Heart right ventricle (tissue), 16 donors: ENCODE measurements around the gene FLNC. TPM values are rescaled to one million over a fixed set of nuclear protein-coding genes. Genes with fewer than 3 reads are reported as not detected.

Source experiments
- ATAC-seq, 8 donors: fragments of 200-7000 bp; cut with Tn5 transposase; one replicate each; pipeline ENCODE4 v1.9.1; 2020; ENCODE audit warnings: mild to moderate bottlenecking in 8 of 8, moderate library complexity in 8 of 8, moderate number of reproducible peaks in 1 of 8
- DNase-seq, 2 donors: peaks; one replicate each; pipeline ENCODE4 v3.0.0-alpha.2; 2020
- H3K27ac ChIP-seq, 10 donors: fragments of 200-600 bp; sonication (generic) in 2 of 10; one replicate each; pipeline versions ENCODE4 v1.5.0 to v1.8.0; 2020 to 2022; ENCODE audit warnings: mild to moderate bottlenecking in 3 of 10
- H3K27me3 ChIP-seq, 7 donors: fragments of 200-600 bp; one replicate each; pipeline ENCODE4 v1.8.0; 2021 to 2022; ENCODE audit warnings: mild to moderate bottlenecking in 2 of 7
- H3K36me3 ChIP-seq, 9 donors: fragments of 200-600 bp; sonication (generic) in 1 of 9; one replicate each; pipeline versions ENCODE4 v1.5.0 to v1.8.0; 2020 to 2022; ENCODE audit warnings: mild to moderate bottlenecking in 2 of 9
- H3K4me1 ChIP-seq, 9 donors: fragments of 200-600 bp; sonication (generic) in 1 of 9; one replicate each; pipeline versions ENCODE4 v1.5.0 to v1.8.0; 2020 to 2022; ENCODE audit warnings: mild to moderate bottlenecking in 4 of 9
- H3K4me3 ChIP-seq, 10 donors: fragments of 200-600 bp; sonication (generic) in 2 of 10; one replicate each; pipeline versions ENCODE4 v1.5.0 to v1.8.0; 2020 to 2022; ENCODE audit warnings: mild to moderate bottlenecking in 7 of 10, moderate library complexity in 2 of 10
- H3K9me3 ChIP-seq, 11 donors: fragments of 200-600 bp in 10 of 11; sonication (generic) in 2 of 11; one replicate each; pipeline versions ENCODE4 v1.5.0 to v1.8.0; 2013 to 2022; ENCODE audit warnings: mild to moderate bottlenecking in 2 of 11, control low read depth in 1 of 11, moderate library complexity in 1 of 11
- WGBS, 2 donors: extraction: QIAGEN DNeasy Blood & Tissue Kit; methylation state at CpG; one replicate each; pipeline ENCODE4 v1.1.7; 2013; ENCODE audit warnings: inconsistent platforms in 1 of 2; 5-methylcytosine and 5-hydroxymethylcytosine counted together
- intact Hi-C, 10 donors: fragments of 100-400 bp; cut with DNase I; formaldehyde crosslinking; loops; one replicate each; pipeline versions ENCODE4 v1.11.1 to v1.14.2; 2022
- polyA plus RNA-seq, 2 donors: library from polyadenylated mRNA; stranded (reverse); fragments of 200-250 nt; gene quantifications; one replicate each; pipeline ENCODE4 v1.2.3, GENCODE V29; 2013
- total RNA-seq, 10 donors: library from RNA; stranded (reverse); fragmentation: NEBNext Ultra II Directional in 3 of 10; extraction: Animal tissue kit (Norgen Biotek cat#: 25700) in 3 of 10; gene quantifications; one replicate each; pipeline versions ENCODE4 v1.2.1 to v1.2.4, GENCODE V29; 2021 to 2023
- TF ChIP-seq, protein P1 (sequence below), 9 donors: fragments of 200-600 bp; sonication (generic) in 2 of 9; IDR thresholded peaks; one replicate each; pipeline versions ENCODE4 v1.5.0 to v1.8.0; 2021 to 2022; ENCODE audit warnings: antibody characterized with exemption in 9 of 9, mild to moderate bottlenecking in 5 of 9, moderate library complexity in 1 of 9
- donor health status: Arrhythmogenic right ventricular cardiomyopathy.
- donor health status: ischemic (EF 13 %, LVEDD 7.1; RV severe dilation, severe dysfunction).
- donor health status: healthy with polysubstance abuse.
- donor health status: DM: no; HTN: yes; CAD: no.
- donor health status: DM: no; HTN: no; CAD: no.
- donor health status: ischemic (EF 25% LVEDD 6.9; RV normal size, moderate dysfunction).
- donor health status: ischemic (EF 25% LVEDD 5.7; RV mildly dilated, moderate dysfunction).
- donor health status: healthy.
- donor health status: DM: yes; HTN: yes; CAD: no.
- donor health status: Ischemic cardiomyopathy.
- donor health status: ischemic (EF 35%, LVEDD 5.7; RV mildly dilated, moderate dysfunction).
- donor health status: nonischemic (EF 11% LVEDD 7.7; RV severe dilation, severe dysfunction).
- donor health status: DM: yes; HTN: yes; CAD: no.
- donor health status: PGD.
- donor health status: ischemic (EF 29% LVEDD 5.4; RV normal size, mild dysfunction).
- donor health status: nonischemic (EF 23%, LVEDD 6.1; RV moderate dilation, normal function).

Gene FLNC
- total and polyA plus RNA-seq, 12 donors: 223 to 2,445 (median 1,163) TPM

DNA sequence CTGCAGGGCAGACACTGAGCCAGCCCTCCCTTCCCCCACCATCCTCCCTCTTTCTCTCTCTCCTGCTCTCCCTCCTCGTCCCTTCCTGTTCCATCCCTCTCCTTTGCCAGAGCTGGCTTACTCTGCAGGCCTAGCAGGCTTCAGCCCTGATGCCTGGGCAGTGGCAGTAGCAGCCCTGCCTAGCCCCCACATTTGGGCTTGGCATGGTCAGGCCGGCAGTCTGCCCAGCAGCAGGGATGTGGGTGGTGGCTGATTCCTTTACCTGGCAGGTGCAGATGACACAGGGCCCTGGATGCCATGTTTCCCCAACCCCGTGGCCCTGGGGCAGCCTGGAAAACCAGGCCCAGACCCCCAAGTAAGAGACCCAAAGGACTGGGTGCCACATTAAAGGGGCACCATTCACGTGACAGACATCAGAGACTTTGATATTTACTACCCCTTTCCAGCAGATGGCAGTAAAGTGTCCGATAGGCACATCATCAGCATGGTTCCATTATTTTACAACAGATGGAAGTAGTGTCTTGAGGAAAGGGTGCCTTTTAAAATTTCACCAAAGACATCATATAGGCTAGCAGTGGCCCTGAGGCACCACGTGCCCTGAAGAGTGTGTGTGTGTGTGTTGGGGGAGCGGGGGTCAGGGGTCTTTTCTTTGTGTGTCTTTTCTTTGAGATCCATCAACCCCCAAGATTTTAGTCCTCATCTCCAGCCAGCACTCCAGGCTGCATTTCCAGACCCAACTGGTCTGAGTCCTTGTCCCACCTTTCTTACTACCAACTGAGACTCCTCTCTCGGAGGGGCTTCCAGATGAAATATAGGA is 74.4 kb downstream of the FLNC start:
- peak in 5 of 8 donors; percentile 16 to 60 (median 25) for ATAC-seq
- intact Hi-C loops: loop anchor here in 9 of 10 donors (1.0 to 10.0 kb wide), 5 partner anchors 186 to 310 kb away; no protein-coding TSS in a partner anchor
- no peaks in the 10 kb centered on the region for H3K36me3 ChIP-seq
- no peak overlapping the region for H3K27ac ChIP-seq
- WGBS, 2 donors: 39 to 42% methylated on average over 8 of the region's 8 CpGs
- TF ChIP-seq, protein P1, sequence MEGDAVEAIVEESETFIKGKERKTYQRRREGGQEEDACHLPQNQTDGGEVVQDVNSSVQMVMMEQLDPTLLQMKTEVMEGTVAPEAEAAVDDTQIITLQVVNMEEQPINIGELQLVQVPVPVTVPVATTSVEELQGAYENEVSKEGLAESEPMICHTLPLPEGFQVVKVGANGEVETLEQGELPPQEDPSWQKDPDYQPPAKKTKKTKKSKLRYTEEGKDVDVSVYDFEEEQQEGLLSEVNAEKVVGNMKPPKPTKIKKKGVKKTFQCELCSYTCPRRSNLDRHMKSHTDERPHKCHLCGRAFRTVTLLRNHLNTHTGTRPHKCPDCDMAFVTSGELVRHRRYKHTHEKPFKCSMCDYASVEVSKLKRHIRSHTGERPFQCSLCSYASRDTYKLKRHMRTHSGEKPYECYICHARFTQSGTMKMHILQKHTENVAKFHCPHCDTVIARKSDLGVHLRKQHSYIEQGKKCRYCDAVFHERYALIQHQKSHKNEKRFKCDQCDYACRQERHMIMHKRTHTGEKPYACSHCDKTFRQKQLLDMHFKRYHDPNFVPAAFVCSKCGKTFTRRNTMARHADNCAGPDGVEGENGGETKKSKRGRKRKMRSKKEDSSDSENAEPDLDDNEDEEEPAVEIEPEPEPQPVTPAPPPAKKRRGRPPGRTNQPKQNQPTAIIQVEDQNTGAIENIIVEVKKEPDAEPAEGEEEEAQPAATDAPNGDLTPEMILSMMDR (IDR thresholded peaks at IDR 0.05): peak; percentile 5 to 67 (median 58)
- H3K27me3 ChIP-seq: peaks cover 0 to 50% (median 31%) of the 10 kb centered on the region in 7 donors
- no peak overlapping the region for H3K4me3 ChIP-seq
- H3K4me1 ChIP-seq: peaks cover 0 to 3% (median 2%) of the 10 kb centered on the region in 9 donors
- no peak for DNase-seq
- H3K9me3 ChIP-seq: peaks cover 0 to 5% (median 0%) of the 10 kb centered on the region in 11 donors

DNA sequence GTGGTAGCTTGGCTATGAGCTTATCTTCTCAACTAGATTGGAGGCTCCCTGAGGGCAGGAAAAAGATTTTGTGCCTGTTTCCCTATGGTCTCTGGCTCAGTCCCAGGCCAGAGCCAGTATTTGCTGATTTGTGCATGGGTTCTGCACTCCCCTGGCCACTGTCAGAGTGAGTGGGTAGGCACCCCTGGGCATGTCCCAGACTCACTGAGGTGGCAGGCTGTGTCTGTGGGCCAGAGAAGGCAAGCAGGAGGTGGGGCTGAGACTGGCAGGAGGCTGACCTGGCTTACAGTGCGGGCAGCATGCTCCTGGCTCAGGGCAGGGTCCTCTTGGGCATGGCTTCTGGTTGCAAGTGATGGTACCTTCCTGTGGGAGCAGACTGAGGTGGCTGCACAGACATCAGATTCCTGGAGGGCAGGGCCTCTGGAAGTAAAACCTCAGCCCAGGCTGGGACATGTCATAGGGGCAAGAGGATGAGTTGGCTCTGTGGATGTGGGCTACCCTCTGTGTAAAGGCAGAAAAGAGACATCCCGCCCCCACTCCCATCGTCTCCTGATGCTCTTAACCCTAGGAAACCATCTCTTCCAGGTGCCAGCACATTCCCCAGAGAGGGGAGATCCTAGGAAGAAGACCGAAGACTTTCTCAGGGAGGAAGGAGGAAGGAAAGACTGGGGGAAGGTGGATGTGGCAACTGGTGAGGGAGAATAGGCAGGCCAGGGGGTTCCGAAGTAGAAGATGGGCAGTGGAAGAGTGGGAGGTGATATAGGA is 76.0 kb downstream of the FLNC start:
- H3K27ac ChIP-seq: no peak overlapping the region
- H3K9me3 ChIP-seq: no peaks in the 10 kb centered on the region
- TF ChIP-seq, protein P1 (IDR thresholded peaks at IDR 0.05): no peak
- peaks cover 0 to 63% (median 44%) of the 10 kb centered on the region in 7 donors for H3K27me3 ChIP-seq
- intact Hi-C loops: loop anchor here in 5 of 10 donors (2.0 to 10.0 kb wide), 4 partner anchors 183 to 309 kb away; no protein-coding TSS in a partner anchor
- no peak overlapping the region for H3K4me3 ChIP-seq
- DNase-seq (no peak), ATAC-seq (no peak)
- H3K4me1 ChIP-seq: peaks cover 0 to 17% (median 11%) of the 10 kb centered on the region in 9 donors
- 87% methylated on average over 5 of the region's 5 CpGs for WGBS, 2 donors
- no peaks in the 10 kb centered on the region for H3K36me3 ChIP-seq

DNA sequence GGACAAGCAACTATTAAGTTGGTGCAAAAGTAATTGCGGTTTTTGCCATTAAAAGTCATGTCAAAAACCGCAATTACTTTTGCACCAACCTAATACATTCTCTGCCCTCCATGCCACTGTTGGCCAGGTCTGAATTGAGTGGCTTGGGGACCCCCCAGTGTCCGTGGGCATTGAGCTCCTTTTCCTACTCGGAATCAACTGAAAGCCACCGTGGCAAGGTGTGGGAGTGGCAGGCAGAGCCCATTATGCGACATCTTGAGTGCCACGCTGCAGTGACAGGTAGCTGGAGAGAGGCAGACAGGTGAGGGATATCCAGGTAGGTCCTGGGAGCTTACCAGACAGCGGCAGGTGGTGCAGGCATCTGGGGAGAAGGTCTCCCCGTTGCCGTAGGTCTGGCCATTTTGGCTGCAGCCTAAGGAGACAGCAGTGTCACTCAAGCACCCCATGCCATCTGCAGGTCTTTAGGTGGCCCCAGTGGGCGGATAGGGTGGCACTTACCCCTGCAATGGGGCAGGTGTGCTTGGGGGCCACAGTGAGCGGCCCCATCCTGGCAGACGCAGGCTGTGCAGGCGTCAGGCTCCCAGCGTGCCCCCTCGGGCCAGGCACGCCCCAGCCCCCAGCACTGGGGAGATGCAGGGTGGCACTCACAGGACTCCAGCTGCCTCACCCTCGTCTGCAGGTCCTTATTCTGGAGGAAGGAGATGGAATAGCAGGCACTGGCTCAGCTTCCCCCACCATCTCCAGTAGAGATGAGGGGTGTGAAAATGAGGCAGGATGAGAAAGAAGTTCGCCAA is 76.8 kb downstream of the FLNC start:
- WGBS, 2 donors: 87 to 88% methylated on average over 19 of the region's 19 CpGs

More for the DNA sequence above, 76.8 kb downstream of the FLNC start:
- H3K27me3 ChIP-seq: peaks cover 0 to 65% (median 52%) of the 10 kb centered on the region in 7 donors
- intact Hi-C loops: loop anchor here in 5 of 10 donors (2.0 to 10.0 kb wide), 4 partner anchors 182 to 308 kb away; no protein-coding TSS in a partner anchor
- no peak overlapping the region for H3K4me3 ChIP-seq
- no peak for DNase-seq
- TF ChIP-seq, protein P1 (IDR thresholded peaks at IDR 0.05): no peak
- H3K27ac ChIP-seq: no peak overlapping the region
- no peak for ATAC-seq
- peaks cover 0 to 22% (median 11%) of the 10 kb centered on the region in 9 donors for H3K4me1 ChIP-seq
- H3K36me3 ChIP-seq: no peaks in the 10 kb centered on the region
- H3K9me3 ChIP-seq: no peaks in the 10 kb centered on the region

Other genes starting within 250 kb of the FLNC start
- gene GARIN1A, start 158.1 kb upstream of the FLNC start, total RNA-seq: 1 to 10 TPM in 9 of 10 donors, under 1 TPM in 1; 0.87 to 4.8 (median 2.7) TPM
- gene GARIN1A, start 158.1 kb upstream of the FLNC start, polyA plus RNA-seq: 10 to 100 TPM in 1 of 2 donors, under 1 TPM in 1; 0.74 to 13.7 TPM
- 100 to 1,000 TPM; 197 to 333 (median 249) TPM for gene CALU, start 91.0 kb upstream of the FLNC start, total RNA-seq
- 100 to 1,000 TPM in 1 of 2 donors, 10 to 100 TPM in 1; 39.9 to 260 TPM for gene CALU, start 91.0 kb upstream of the FLNC start, polyA plus RNA-seq
- not detected for gene OPN1SW, start 54.6 kb upstream of the FLNC start, total RNA-seq
- not detected for gene OPN1SW, start 54.6 kb upstream of the FLNC start, polyA plus RNA-seq
- 10 to 100 TPM in 4 of 10 donors, 1 to 10 TPM in 6; 1.8 to 14.4 (median 8.0) TPM for gene CCDC136, start 38.4 kb upstream of the FLNC start, total RNA-seq
- gene CCDC136, start 38.4 kb upstream of the FLNC start, polyA plus RNA-seq: 10 to 100 TPM in 1 of 2 donors, 1 to 10 TPM in 1; 4.6 to 13.5 TPM
- gene ATP6V1F, start 32.5 kb downstream of the FLNC start, total RNA-seq: 100 to 1,000 TPM in 9 of 10 donors, 10 to 100 TPM in 1; 96.7 to 168 (median 124) TPM
- 100 to 1,000 TPM; 153 to 189 TPM for gene ATP6V1F, start 32.5 kb downstream of the FLNC start, polyA plus RNA-seq
- gene KCP, start 80.3 kb downstream of the FLNC start, total RNA-seq: under 1 TPM; 0.09 to 0.42 (median 0.27) TPM
- gene KCP, start 80.3 kb downstream of the FLNC start, polyA plus RNA-seq: under 1 TPM; 0.23 to 0.44 TPM
- 1 to 10 TPM in 6 of 10 donors, under 1 TPM in 4; 0.46 to 6.6 (median 1.4) TPM for gene IRF5, start 107.5 kb downstream of the FLNC start, total RNA-seq
- gene IRF5, start 107.5 kb downstream of the FLNC start, polyA plus RNA-seq: 1 to 10 TPM; 1.3 to 2.8 TPM
- gene TNPO3, start 224.7 kb downstream of the FLNC start, total RNA-seq: 10 to 100 TPM; 26.3 to 37.7 (median 30.4) TPM
- 10 to 100 TPM in 1 of 2 donors, 1 to 10 TPM in 1; 8.0 to 17.5 TPM for gene TNPO3, start 224.7 kb downstream of the FLNC start, polyA plus RNA-seq